Right lobe of liver (tissue), 6 donors: ENCODE data around the gene GSTM1. TPM values are rescaled to one million over a fixed set of nuclear protein-coding genes. Genes with fewer than 3 reads are reported as not detected.

ENCODE experiments used
- ATAC-seq, 4 donors: fragments of 200-7000 bp; cut with Tn5 transposase; one replicate each; pipeline ENCODE4 v1.9.1; 2020; ENCODE audit warnings: mild to moderate bottlenecking in 4 of 4, moderate library complexity in 4 of 4
- DNase-seq, 3 donors: peaks; one replicate each; pipeline ENCODE4 v3.0.0-alpha.2; 2020
- H3K27ac ChIP-seq, 3 donors: fragments of 200-600 bp; one replicate each; pipeline ENCODE4 v1.8.0; 2022
- H3K27me3 ChIP-seq, 2 donors: fragments of 200-600 bp; one replicate each; pipeline ENCODE4 v1.8.0; 2022
- H3K36me3 ChIP-seq, 4 donors: fragments of 200-600 bp; sonication (generic) in 1 of 4; one replicate each; pipeline versions ENCODE4 v1.5.1 to v1.8.0; 2017 to 2022; ENCODE audit warnings: control low read depth in 1 of 4
- H3K4me1 ChIP-seq, 4 donors: fragments of 200-600 bp; sonication (generic) in 1 of 4; one replicate each; pipeline versions ENCODE4 v1.5.1 to v1.8.0; 2017 to 2022; ENCODE audit warnings: control low read depth in 1 of 4
- H3K4me3 ChIP-seq, 3 donors: fragments of 200-600 bp; one replicate each; pipeline ENCODE4 v1.8.0; 2022
- H3K9me3 ChIP-seq, 4 donors: fragments of 200-600 bp; sonication (generic) in 1 of 4; one replicate each; pipeline versions ENCODE4 v1.5.1 to v1.8.0; 2017 to 2022; ENCODE audit warnings: control low read depth in 1 of 4
- CTCF ChIP-seq, 4 donors: fragments of 200-600 bp in 3 of 4; fragments of 450-650 bp in 1 of 4; IDR thresholded peaks; one replicate each; pipeline versions ENCODE4 v1.5.1 to v1.8.0; 2016 to 2022; ENCODE audit warnings: antibody characterized with exemption in 4 of 4, mild to moderate bottlenecking in 2 of 4
- POLR2A ChIP-seq: fragments of 450-650 bp; IDR thresholded peaks from one replicate; pipeline ENCODE4 v1.6.1; 2017; ENCODE audit warnings: antibody characterized with exemption, mild to moderate bottlenecking
- WGBS: methylation state at CpG from one replicate; pipeline ENCODE4 v1.1.6; 2018; ENCODE audit warnings: low coverage, low lambda C conversion rate; ENCODE audit not compliant: insufficient coverage; ENCODE audit errors: missing lambda C conversion rate; 5-methylcytosine and 5-hydroxymethylcytosine counted together
- intact Hi-C, 2 donors: fragments of 100-400 bp; cut with DNase I; formaldehyde crosslinking; loops; one replicate each; pipeline versions ENCODE4 v1.11.2 to v1.14.1; 2022
- total RNA-seq, 6 experiments: library from RNA; depleted of rRNA in 2 of 6; stranded (reverse); fragments of >200 nt in 2 of 6; fragmentation: NEBNext Ultra II Directional in 3 of 6; extraction: Animal tissue kit (Norgen Biotek cat#: 25700) in 3 of 6; gene quantifications; one replicate each; pipeline versions ENCODE4 v1.1.0 to v1.2.4, GENCODE V29; 2016 to 2023
- donor health status: DM: no; HTN: yes; CAD: no.
- donor health status: DM: no; HTN: no; CAD: no.
- donor health status: DM: no; HTN: no; CAD: no.
- donor health status: DM: no; HTN: yes; CAD: no.
- donor health status: DM: no; HTN: yes; CAD: no.

Gene GSTM1
- total RNA-seq, 6 experiments from 2014 or later: 32.1 to 248 (median 43.0) TPM; not detected in 3

DNA sequence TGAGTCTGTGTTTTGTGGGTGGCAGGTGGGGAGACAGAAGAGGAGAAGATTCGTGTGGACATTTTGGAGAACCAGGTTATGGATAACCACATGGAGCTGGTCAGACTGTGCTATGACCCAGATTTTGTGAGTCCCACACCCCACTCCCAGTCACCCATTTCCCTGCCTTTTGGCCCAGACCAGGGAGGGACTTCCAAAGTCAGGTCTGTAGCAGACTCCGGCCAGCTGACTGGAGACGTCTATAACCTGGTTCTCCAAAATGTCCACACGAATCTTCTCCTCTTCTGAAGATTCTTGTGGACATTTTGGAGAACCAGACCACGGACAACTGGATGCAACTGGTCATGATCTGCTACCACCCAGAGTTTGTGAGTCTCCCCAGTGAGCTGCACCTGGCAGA lies 26.0 kb downstream of the GSTM1 start:
- TF ChIP-seq CTCF (IDR thresholded peaks at IDR 0.05): no peak
- TF ChIP-seq POLR2A: no peak
- Histone ChIP-seq H3K4me3 (no peak overlapping the region), H3K9me3 (no peaks in the 10 kb centered on the region), H3K27me3 (no peaks in the 10 kb centered on the region), H3K36me3 (no peaks in the 10 kb centered on the region), H3K4me1 (no peaks in the 10 kb centered on the region), H3K27ac (no peak overlapping the region)
- ATAC-seq: no peak
- intact Hi-C loops: no loop called here
- DNase-seq: no peak
- WGBS: 100% methylated on average over 1 of the region's 5 CpGs

- TF ChIP-seq CTCF (IDR thresholded peaks at IDR 0.05) (no peak), POLR2A (no peak)
- H3K4me3 ChIP-seq: no peak overlapping the region
- DNase-seq (no peak), ATAC-seq (no peak)
- no peaks in the 10 kb centered on the region for H3K4me1 ChIP-seq
- no peaks in the 10 kb centered on the region for H3K27me3 ChIP-seq
- no peak overlapping the region for H3K27ac ChIP-seq
- intact Hi-C loops: no loop called here
- WGBS: 91% methylated on average over 8 of the region's 12 CpGs
- H3K36me3 ChIP-seq: no peaks in the 10 kb centered on the region
- no peaks in the 10 kb centered on the region for H3K9me3 ChIP-seq
Measured at GRCh38 chr1:109714661-109715372, 27.2 kb downstream of the GSTM1 start.

DNA sequence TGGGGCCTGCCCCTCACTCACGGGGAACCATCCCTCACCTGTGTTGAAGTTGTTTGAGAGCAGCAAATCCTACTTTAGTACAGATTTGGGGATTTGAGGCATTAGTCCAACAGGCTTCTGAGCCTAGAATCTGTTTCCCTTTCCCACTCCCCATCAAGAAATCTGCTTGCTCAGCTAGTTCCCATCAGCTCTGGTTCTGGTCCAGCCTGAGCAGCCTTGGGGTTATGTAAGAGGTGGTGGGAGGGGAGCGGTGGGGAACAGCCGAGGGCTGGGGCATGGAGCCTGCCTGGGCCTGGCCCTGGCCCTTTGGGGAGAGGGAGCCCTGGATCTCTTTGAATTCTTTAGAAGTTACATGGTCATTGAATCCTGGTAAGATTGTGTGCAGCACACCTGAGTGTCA lies 28.5 kb downstream of the GSTM1 start:
- H3K4me3 ChIP-seq: no peak overlapping the region
- ATAC-seq (no peak), DNase-seq (no peak)
- H3K36me3 ChIP-seq: no peaks in the 10 kb centered on the region
- H3K4me1 ChIP-seq: no peaks in the 10 kb centered on the region
- intact Hi-C loops: no loop called here
- no peaks in the 10 kb centered on the region for H3K27me3 ChIP-seq
- no peak overlapping the region for H3K27ac ChIP-seq
- H3K9me3 ChIP-seq: no peaks in the 10 kb centered on the region
- TF ChIP-seq CTCF (IDR thresholded peaks at IDR 0.05) (no peak), POLR2A (no peak)
- WGBS: 40% methylated on average over 1 of the region's 3 CpGs

- Histone ChIP-seq H3K9me3 (no peaks in the 10 kb centered on the region), H3K4me3 (no peak overlapping the region), H3K36me3 (no peaks in the 10 kb centered on the region), H3K4me1 (no peaks in the 10 kb centered on the region), H3K27me3 (no peaks in the 10 kb centered on the region), H3K27ac (no peak overlapping the region)
- TF ChIP-seq POLR2A (no peak), CTCF (IDR thresholded peaks at IDR 0.05) (no peak)
- no peak for ATAC-seq
- no peak for DNase-seq
- 51% methylated on average over 3 of the region's 3 CpGs for WGBS
- intact Hi-C loops: no loop called here
Measured at GRCh38 chr1:109716570-109717090, 29.0 kb downstream of the GSTM1 start.
